GM18858 (cell line): ENCODE measurements around the gene RAE1.

Experiments
- ATAC-seq: cut with Tn5 transposase; IDR thresholded peaks from one replicate; pipeline ENCODE4 v1.9.1; 2021; ENCODE audit not compliant: unreplicated experiment

Gene RAE1, protein sequence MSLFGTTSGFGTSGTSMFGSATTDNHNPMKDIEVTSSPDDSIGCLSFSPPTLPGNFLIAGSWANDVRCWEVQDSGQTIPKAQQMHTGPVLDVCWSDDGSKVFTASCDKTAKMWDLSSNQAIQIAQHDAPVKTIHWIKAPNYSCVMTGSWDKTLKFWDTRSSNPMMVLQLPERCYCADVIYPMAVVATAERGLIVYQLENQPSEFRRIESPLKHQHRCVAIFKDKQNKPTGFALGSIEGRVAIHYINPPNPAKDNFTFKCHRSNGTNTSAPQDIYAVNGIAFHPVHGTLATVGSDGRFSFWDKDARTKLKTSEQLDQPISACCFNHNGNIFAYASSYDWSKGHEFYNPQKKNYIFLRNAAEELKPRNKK

DNA sequence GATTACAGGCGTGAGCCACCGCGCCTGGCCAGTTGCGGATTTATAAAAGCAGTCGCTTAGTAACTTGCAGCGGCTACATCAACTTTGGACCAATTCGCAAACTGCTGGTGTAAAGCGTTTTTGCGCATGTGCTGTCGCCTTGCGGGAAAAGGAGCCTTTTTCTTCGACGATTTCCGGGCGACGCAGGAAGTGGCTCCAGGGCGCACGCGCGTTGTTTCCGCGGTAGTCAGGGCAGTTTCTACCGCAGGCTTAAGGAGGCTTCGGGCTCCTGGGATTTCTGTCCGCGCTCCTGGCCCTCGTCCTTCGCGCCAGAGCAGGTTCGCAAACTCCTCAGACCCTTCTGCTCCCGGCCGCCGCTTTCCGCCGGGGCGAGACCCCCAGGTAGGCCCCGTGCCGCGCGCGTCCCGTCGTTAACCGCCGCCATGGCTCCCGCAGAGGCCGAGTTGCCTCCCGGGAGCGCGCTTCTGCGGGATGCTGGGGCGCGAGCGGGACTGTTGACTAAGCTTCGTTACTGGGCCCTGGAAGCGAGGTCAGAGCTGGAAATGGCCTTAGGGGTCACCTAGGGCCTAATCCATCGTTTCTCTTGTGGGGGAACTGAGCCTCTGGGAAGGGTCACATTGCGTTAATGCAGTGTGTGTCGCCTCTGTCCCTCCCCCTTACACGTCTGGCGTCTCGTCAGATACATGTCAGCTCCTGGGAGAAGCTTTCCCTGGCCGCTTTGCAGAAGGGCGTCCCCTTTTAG, at the start of gene RAE1:
TSS of gene RAE1 (plus strand) at position 214 of the 742 bp plus-strand sequence. CDS start 2,784 bp downstream, outside the sequence.
- ATAC-seq, result peak; percentile 50

DNA sequence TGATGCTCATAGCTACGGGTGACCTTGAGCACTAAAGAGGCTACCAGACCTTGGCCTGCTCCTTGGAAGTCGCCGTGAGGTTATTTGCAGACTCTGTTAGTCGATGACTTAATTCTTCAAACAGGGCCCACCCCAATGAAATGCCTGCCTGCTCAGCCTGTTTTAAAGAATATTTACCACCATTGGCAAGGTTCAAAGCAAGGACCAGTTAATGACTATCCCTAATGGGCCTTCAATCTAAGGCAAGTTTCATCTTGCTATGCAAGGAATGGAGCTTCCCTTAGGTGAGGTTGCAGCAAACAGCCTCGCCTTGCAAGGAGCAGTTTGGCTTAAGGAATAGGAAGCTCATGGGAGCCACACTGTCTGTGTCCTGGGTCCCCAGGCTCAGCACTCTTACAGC, 44.3 kb upstream of the RAE1 start:
- no peak for ATAC-seq

GRCh38 chr20:57308451-57309271, 42.4 kb upstream of the RAE1 start:
- ATAC-seq, result no peak

DNA sequence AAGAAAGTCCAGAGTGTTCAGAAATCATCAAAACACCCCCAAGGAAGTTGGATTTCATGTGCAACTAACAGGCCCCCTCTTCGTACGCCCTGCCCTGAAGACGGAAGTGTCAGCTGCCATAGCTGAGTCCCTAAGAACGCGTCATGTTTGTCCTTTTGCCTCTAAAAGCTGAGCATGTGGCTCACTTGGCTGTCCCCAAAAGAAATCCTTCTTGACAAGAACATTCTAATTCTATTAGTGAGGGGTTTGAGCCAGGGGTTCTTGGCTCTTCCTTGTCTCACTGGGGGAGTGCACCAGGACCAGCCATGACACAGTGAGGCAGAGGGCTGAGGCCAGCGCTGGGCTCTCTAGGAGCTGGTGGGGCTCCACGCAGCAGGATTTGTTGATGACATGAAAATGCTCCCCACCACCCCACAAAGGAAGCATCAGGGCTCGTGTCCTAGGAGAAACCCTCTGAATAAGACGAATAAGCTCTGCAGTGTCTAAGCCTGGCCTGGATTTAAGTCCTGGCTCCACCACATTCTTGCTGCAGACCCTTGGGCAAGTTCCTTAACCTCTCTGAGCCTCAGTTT, 41.4 kb upstream of the RAE1 start:
- ATAC-seq, result no peak

- ATAC-seq, result no peak
Measured at GRCh38 chr20:57310821-57311514, 40.1 kb upstream of the RAE1 start.

DNA sequence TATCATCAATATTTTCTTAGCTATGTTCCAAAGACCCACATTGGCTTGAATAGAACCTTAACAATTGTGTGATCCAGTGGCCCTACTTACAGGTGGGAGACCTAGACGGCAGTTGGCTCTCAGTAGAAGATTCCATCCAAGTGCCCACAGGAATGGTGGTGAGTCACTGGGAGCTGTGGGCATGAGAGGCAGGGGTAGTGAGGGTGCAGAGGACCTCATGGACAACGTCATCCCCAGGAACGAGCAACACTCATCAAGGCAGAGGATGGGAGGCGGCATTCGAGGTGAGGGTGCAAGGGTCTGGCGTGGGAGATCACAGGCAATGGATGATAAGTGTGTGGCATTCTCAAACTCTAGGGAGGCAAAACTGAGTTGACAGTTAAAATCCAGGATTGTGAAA, 38.9 kb upstream of the RAE1 start:
- no peak for ATAC-seq

DNA sequence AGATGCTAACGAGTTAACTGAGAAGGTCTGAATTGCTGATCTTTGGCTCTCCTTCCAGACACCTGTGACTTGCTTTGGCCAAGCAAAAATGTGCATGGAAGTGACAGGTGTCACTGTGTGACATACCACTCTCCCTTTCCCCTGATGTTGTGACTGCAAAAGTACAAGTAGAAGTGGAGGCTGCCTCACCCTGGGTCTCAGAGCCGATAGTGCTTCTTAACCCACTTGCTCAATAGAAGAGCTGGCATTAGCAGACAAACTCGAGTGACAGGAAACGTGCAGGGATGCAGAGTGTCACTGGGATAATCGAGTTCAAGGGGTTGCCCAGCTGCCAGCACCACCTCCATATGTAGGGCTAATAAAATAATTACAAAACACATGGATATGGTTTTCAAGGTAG, 37.8 kb upstream of the RAE1 start:
- no peak for ATAC-seq

GRCh38 chr20:57313951-57314350, 37.1 kb upstream of the RAE1 start:
- no peak for ATAC-seq

DNA sequence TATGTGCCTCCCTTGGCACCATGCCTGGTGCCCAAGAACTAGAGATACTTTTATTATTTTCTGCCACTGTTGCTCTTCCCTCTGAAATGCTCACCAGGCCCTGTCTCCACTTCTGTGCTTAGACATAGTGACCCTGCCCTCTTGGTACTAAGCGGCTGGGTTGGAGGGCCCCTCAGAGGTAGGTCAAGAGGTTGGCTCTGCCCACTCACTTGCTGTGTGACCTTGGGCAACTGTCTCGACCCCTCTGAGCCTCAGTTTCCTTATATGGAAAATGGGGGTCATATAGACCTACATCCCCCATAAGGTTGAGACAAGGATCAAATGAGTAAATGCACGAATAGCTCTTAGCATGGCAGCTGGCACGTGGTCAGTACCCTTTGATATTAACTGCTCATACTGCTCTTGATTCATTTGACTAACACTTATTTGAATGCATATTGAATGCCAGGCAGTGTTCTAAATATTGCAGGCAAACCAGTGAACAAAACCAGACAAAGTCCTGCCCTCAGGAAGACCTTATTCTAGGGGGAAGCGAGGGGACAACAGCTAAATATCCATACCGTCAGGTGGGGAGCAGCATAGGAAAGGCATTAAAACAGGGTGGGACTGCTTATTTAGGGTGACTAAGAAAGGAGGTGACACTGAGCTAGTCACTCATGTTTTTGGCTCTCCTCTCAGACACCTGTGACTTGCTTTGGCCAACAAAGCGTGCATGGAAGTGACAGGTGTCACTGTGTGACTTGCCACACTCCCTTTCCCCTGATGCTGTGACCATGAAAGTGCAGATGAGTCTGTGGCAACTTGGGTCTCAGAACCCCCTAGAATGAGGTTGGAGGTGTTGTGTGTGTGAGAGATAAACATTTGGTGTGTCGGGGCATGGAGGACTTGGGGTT, 35.7 kb upstream of the RAE1 start:
- no peak for ATAC-seq

- ATAC-seq, result no peak
Measured at GRCh38 chr20:57315976-57316480, 35.0 kb upstream of the RAE1 start.

DNA sequence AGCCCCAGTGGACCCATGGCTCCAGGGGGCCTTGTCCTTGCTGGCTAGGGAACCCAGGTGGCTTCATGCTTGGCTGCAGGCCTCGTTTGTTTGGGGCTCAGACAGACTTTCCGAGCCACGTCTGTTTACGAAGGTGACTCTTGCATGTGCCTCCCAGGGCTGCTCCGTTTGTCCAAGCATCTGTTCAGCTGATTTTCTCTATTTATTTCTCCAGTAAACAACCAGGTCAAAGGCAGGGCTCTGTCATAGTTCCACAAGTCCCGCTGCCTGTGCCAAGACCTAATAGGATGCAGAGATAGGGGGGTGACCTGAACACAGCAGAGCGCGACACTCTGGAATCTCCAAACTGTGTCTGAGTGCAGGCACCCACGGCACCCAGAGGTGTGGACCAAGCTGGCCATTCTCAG, 34.3 kb upstream of the RAE1 start:
- ATAC-seq, result no peak

DNA sequence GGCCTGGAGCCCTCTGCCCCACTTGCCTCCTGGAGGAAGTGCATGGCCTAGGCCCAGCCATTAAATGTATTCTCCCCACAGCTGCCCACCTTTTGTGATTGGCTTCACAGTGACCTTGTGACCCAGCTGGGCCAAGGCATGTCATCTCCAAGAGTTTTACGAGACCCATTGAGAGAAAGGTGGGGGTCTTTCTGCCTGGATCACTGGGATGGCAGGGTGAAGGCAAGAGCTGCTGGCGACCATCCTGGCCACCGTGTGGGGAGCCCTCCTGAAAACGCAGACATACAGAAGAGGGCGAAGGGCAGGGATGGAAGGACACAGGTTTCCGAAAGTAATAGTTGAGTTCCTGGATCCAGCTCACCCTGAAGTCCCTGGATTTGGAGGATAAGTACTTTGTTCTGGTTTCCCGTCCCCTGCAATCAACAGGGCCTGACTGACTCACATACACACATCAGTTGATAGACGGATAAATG, 33.7 kb upstream of the RAE1 start:
- no peak for ATAC-seq

- ATAC-seq, result no peak
Measured at GRCh38 chr20:57317789-57318371, 33.2 kb upstream of the RAE1 start.

DNA sequence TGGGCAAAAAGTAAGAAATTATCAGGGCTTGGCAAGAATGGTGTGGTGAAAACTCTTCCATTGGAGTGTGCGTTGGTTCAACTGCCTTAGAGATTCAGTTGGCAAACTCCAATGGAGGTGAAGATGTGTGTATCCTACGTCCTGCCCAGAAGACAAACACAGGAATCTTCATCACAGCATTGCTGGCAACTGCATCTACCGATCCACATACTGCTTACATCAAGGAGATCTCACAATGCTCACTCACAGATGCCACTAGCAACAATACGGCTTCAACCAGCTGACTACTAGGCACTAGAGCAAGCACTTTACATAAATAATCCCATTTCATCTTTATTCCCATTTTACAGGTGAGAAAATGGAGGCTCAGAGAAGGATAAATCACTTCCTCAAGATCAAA, 31.5 kb upstream of the RAE1 start:
- ATAC-seq, result no peak

DNA sequence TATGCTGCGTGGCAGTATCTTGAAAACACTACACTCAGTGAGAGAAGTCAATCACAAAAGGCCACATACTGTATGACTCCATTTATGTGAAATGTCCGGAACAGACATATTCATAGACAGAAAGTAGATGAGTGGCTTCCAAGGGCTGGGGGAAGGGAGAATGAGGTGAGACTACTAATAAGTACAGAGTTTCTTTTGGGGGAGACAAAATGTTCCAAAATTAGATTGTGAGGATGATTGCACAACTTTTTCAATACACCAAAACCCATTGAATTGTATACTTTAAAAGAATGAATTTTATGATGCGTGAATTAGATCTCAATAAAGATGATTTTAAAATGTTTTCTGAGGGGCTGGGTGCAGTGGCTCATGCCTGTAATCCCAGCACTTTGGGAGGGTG, 30.7 kb upstream of the RAE1 start:
- ATAC-seq, result no peak

GRCh38 chr20:57321142-57321541, 29.9 kb upstream of the RAE1 start:
- ATAC-seq, result no peak

GRCh38 chr20:57322476-57322875, 28.6 kb upstream of the RAE1 start:
- ATAC-seq, result no peak

DNA sequence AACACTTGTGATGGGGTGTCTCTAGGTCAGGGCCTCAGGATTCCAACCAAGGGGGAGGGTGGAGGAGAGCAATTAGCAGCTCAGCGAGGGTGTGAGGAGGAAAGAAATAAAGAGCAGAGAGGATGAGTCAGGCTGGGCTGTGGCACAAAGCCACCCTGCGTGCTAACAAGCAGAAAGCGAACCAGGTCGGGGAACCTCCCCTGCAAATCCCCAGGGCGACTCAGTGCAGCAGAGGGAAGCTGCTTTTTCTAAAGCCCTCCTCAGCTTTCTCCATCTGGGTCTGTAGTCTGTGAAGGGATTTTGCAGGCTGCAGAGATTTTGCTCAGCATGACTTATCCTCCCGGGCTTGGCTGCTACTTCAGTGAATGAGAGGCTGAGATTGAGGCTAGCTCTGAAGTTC, 28.0 kb upstream of the RAE1 start:
- no peak for ATAC-seq
